OCI-LY1 (cell line): ENCODE measurements around the gene TTLL11.

ENCODE experiments used
- CTCF ChIP-seq: fragments of 200-600 bp; sonication (generic), shearing (Covaris generic); IDR thresholded peaks from 2 replicates; pipeline ENCODE4 v1.5.1; 2017; ENCODE audit warnings: mild to moderate bottlenecking, antibody characterized with exemption, low read length, moderate library complexity, mixed read lengths
- EZH2 ChIP-seq: fragments of 200-600 bp; sonication (generic), shearing (Covaris generic); IDR thresholded peaks from 2 replicates; pipeline ENCODE4 v1.8.0; 2017; ENCODE audit warnings: borderline replicate concordance, mixed run types, mild to moderate bottlenecking, antibody characterized with exemption, low read length, moderate library complexity, mixed read lengths

- no peak for TF ChIP-seq CTCF
- TF ChIP-seq EZH2: no peak
Measured at GRCh38 chr9:122124048-122124447, 30.9 kb upstream of the TTLL11 start.
